K562 (cell line): ENCODE results near the gene C1orf56. TPM values are rescaled to one million over a fixed set of nuclear protein-coding genes. Genes with fewer than 3 reads are reported as not detected.

ENCODE experiments used
- ATAC-seq: fragments of 200-7000 bp; cut with Tn5 transposase; 3 replicates; pipeline ENCODE4 v1.9.1; 2020; ENCODE audit warnings: moderate library complexity
- BruUV-seq: library from RNA; stranded (reverse); fragments of 400-500 nt; replicated peaks from 2 replicates; lab custom pipeline; 2021; lab: Mats Ljungman, UMichigan
- CTCF ChIA-PET: fragments of 300-600 bp; formaldehyde crosslinking; extraction: SDS; loops from one replicate; lab custom pipeline; 2021; ENCODE audit warnings: low intra/inter-chr PET ratio; lab: Yijun Ruan, JAX
- POLR2A ChIA-PET: fragments of 300-600, 350-650 bp; sonication (Branson Sonifier 250); formaldehyde crosslinking; extraction: SDS; loops from one replicate; lab custom pipeline; 2021; ENCODE audit warnings: antibody characterized with exemption, inconsistent platforms; lab: Yijun Ruan, JAX
- DNase-seq, 4 experiments: peaks; one replicate each; pipeline versions ENCODE4 v3.0.0 to v3.0.0-alpha.2; 2011 to 2018; ENCODE audit warnings: low spot score in 3 of 4, mixed read lengths in 3 of 4; ENCODE audit errors: extremely low read depth in 1 of 4
- FAIRE-seq: peaks from 2 replicates; lab custom pipeline; 2011; peaks lifted over from hg19 to GRCh38; lab: Jason Lieb, UNC
- H2AFZ ChIP-seq: 2 replicates; pipeline ENCODE4 v1.6.0; 2011; ENCODE audit warnings: low read depth, low read length, control low read depth, inconsistent platforms
- H3K27ac ChIP-seq: fragments of 200-600 bp; 3 replicates; pipeline ENCODE4 v1.8.0; 2011; ENCODE audit warnings: low read depth, mild to moderate bottlenecking, control low read depth, inconsistent platforms, low read length, moderate library complexity, mixed read lengths; ENCODE audit errors: extremely low read depth
- H3K27me3 ChIP-seq, 2 experiments: fragments of 300-600 bp in 1 of 2; 2 replicates in 1 of 2; 3 replicates in 1 of 2; pipeline versions ENCODE4 v1.6.0 to v1.8.0; 2011; ENCODE audit warnings: inconsistent platforms in 2 of 2, low read length in 2 of 2, mild to moderate bottlenecking in 1 of 2, mixed read lengths in 1 of 2, moderate library complexity in 1 of 2; ENCODE audit not compliant: control insufficient read depth in 2 of 2, insufficient read depth in 2 of 2
- H3K36me3 ChIP-seq: fragments of 300-600 bp; 3 replicates; pipeline ENCODE4 v1.8.0; 2011; ENCODE audit warnings: mild to moderate bottlenecking, low read length, inconsistent platforms; ENCODE audit not compliant: control insufficient read depth, insufficient read depth
- H3K4me1 ChIP-seq, 2 experiments: fragments of 200-600 bp in 1 of 2; replicated peaks in 1 of 2; 2 replicates in 1 of 2; 3 replicates in 1 of 2; pipeline versions ENCODE4 v1.5.1 to v1.8.0; 2011; ENCODE audit warnings: inconsistent platforms in 2 of 2, low read length in 2 of 2, mild to moderate bottlenecking in 1 of 2, mixed read lengths in 1 of 2, moderate library complexity in 1 of 2; ENCODE audit not compliant: control insufficient read depth in 2 of 2, insufficient read depth in 2 of 2
- H3K4me2 ChIP-seq: 2 replicates; pipeline ENCODE4 v1.6.1; 2011; ENCODE audit warnings: low read length, control low read depth, inconsistent platforms, mixed read lengths; ENCODE audit not compliant: insufficient read depth
- H3K4me3 ChIP-seq: fragments of 200-600 bp; sonication (generic), shearing (Covaris generic); 2 replicates; pipeline ENCODE4 v1.5.1; 2016; ENCODE audit warnings: control low read depth, inconsistent platforms
- H3K79me2 ChIP-seq: fragments of 200-600 bp; 3 replicates; pipeline ENCODE4 v1.8.0; 2011; ENCODE audit warnings: low read length, inconsistent platforms; ENCODE audit not compliant: control insufficient read depth, insufficient read depth
- H3K9ac ChIP-seq, 2 experiments: 2 replicates each; pipeline versions ENCODE4 v1.6.0 to v1.6.1; 2011; ENCODE audit warnings: low read depth in 2 of 2, low read length in 2 of 2, control low read depth in 1 of 2, inconsistent platforms in 1 of 2, mild to moderate bottlenecking in 1 of 2, mixed read lengths in 1 of 2; ENCODE audit not compliant: insufficient read depth in 1 of 2
- H3K9me1 ChIP-seq: one replicate; pipeline ENCODE4 v1.6.0; 2011; ENCODE audit warnings: inconsistent platforms, mild to moderate bottlenecking, low read length, moderate library complexity; ENCODE audit not compliant: control insufficient read depth, insufficient read depth
- H3K9me3 ChIP-seq: replicated peaks from 2 replicates; pipeline ENCODE4 v1.5.1; 2011; ENCODE audit warnings: low read depth, low read length, inconsistent platforms; ENCODE audit not compliant: control insufficient read depth, insufficient read depth
- H4K20me1 ChIP-seq: replicated peaks from 2 replicates; pipeline ENCODE4 v1.6.1; 2011; ENCODE audit warnings: low read length, inconsistent platforms, mixed read lengths; ENCODE audit not compliant: control insufficient read depth, insufficient read depth
- BACH1 ChIP-seq: fragments of 200-800 bp; sonication (Bioruptor generic); IDR thresholded peaks from 2 replicates; pipeline ENCODE4 v1.6.1; 2016; ENCODE audit warnings: missing genetic modification characterization, missing compliant biosample characterization
- BRD9 ChIP-seq: fragments of 450-650 bp; IDR thresholded peaks from 2 replicates; pipeline ENCODE4 v1.6.1; 2018; ENCODE audit warnings: low read depth; ENCODE audit not compliant: partially characterized antibody
- CEBPG ChIP-seq, 3 experiments: fragments of 200-800 bp in 1 of 3; sonication (Bioruptor generic) in 1 of 3; sonication (generic) in 1 of 3; formaldehyde crosslinking in 1 of 3; IDR thresholded peaks in 2 of 3; conservative IDR thresholded peaks in 1 of 3; 2 replicates each; pipeline versions ENCODE4 v1.6.1 to v1.8.0; 2016 to 2022; ENCODE audit warnings: missing compliant biosample characterization in 2 of 3, missing genetic modification characterization in 2 of 3, mild to moderate bottlenecking in 1 of 3, missing genetic modification reagents in 1 of 3
- CHD4 ChIP-seq: fragments of 200-600 bp; sonication (generic); IDR thresholded peaks from 3 replicates; pipeline ENCODE4 v1.6.1; 2012; ENCODE audit warnings: low read depth, mild to moderate bottlenecking, mixed read lengths, low read length, inconsistent platforms; ENCODE audit not compliant: insufficient read depth, insufficient replicate concordance, poor library complexity, severe bottlenecking
- EGR1 ChIP-seq: fragments of 450-650 bp; conservative IDR thresholded peaks from 2 replicates; pipeline ENCODE4 v1.6.1; 2017; ENCODE audit warnings: mild to moderate bottlenecking
- ETV5 ChIP-seq: sonication (generic); formaldehyde crosslinking; IDR thresholded peaks from 2 replicates; pipeline ENCODE4 v1.4.0; 2020; ENCODE audit warnings: low read depth, mild to moderate bottlenecking, missing genetic modification reagents
- FOSL1 ChIP-seq: fragments of 200-800 bp; sonication (Bioruptor generic); conservative IDR thresholded peaks from 2 replicates; pipeline ENCODE4 v1.6.1; 2016; ENCODE audit warnings: missing genetic modification characterization, missing compliant biosample characterization
- GTF2A2 ChIP-seq: IDR thresholded peaks from 2 replicates; pipeline ENCODE4 v1.6.1; 2016; ENCODE audit warnings: mild to moderate bottlenecking, missing genetic modification characterization, missing compliant biosample characterization
- HDAC2 ChIP-seq: fragments of 450-650 bp; IDR thresholded peaks from 2 replicates; pipeline ENCODE4 v1.6.1; 2016; ENCODE audit warnings: mild to moderate bottlenecking
- JUND ChIP-seq, 2 experiments: IDR thresholded peaks; 2 replicates in 1 of 2; 3 replicates in 1 of 2; pipeline ENCODE4 v1.6.1; 2011; ENCODE audit warnings: borderline replicate concordance in 2 of 2, low read depth in 2 of 2, low read length in 2 of 2, improper control_type of control experiment in 1 of 2, missing biosample characterization in 1 of 2, missing genetic modification characterization in 1 of 2, missing genetic modification reagents in 1 of 2
- PHB2 ChIP-seq: fragments of 450-650 bp; IDR thresholded peaks from 2 replicates; pipeline ENCODE4 v1.6.1; 2017; ENCODE audit warnings: low read depth
- SMAD2 ChIP-seq: fragments of 150-350 bp; IDR thresholded peaks from 2 replicates; pipeline ENCODE4 v1.6.1; 2014; ENCODE audit warnings: low read depth, mild to moderate bottlenecking, low read length
- SMC3 ChIP-seq: conservative IDR thresholded peaks from 2 replicates; pipeline ENCODE4 v1.6.1; 2011; ENCODE audit warnings: low read depth, low read length, improper control_type of control experiment; ENCODE audit not compliant: insufficient read depth
- YY1 ChIP-seq, 3 experiments: IDR thresholded peaks; 2 replicates each; pipeline ENCODE4 v1.6.1; 2011; ENCODE audit warnings: low read length in 2 of 3, mild to moderate bottlenecking in 2 of 3, moderate library complexity in 2 of 3, borderline replicate concordance in 1 of 3, control low read depth in 1 of 3, low read depth in 1 of 3; ENCODE audit not compliant: insufficient read depth in 3 of 3, insufficient replicate concordance in 2 of 3, control insufficient read depth in 1 of 3, insufficient read length in 1 of 3; ENCODE audit errors: extremely low read depth in 1 of 3
- ZBTB7A ChIP-seq: IDR thresholded peaks from 2 replicates; pipeline ENCODE4 v1.6.1; 2011; ENCODE audit warnings: low read depth, mild to moderate bottlenecking, low read length, moderate library complexity, borderline replicate concordance; ENCODE audit not compliant: control insufficient read depth
- WGBS: fragments of 100-300 bp; shearing (Covaris generic); methylation state at CpG from one replicate; pipeline ENCODE4 v1.1.6; 2016; ENCODE audit warnings: low coverage, mixed read lengths; ENCODE audit not compliant: insufficient coverage; ENCODE audit errors: missing lambda C conversion rate; 5-methylcytosine and 5-hydroxymethylcytosine counted together
- in situ Hi-C: fragments of 300-500 bp; cut with MboI; formaldehyde crosslinking; loops from 4 replicates; pipeline ENCODE4 v1.15.0; 2018; ENCODE audit warnings: inconsistent platforms, mixed read lengths
- intact Hi-C: fragments of 100-400 bp; cut with micrococcal nuclease; formaldehyde crosslinking; loops from 2 replicates; pipeline ENCODE4 v1.14.2; 2022
- polyA plus RNA-seq, 8 experiments: library from polyadenylated mRNA; depleted of rRNA in 4 of 8; stranded (reverse) in 5 of 8; unstranded in 3 of 8; fragments of >200 nt; fragmentation: Nextera tagmentation in 2 of 8; fragmentation: Illumina TruSeq in 1 of 8; extraction: Ambion mirVana in 2 of 8; extraction: Trizol in 1 of 8; gene quantifications; 2 replicates each; pipeline versions ENCODE4 v1.2.1 to v1.2.3, GENCODE V29; 2011 to 2014; ENCODE audit warnings: inconsistent platforms in 1 of 8, missing spikeins in 1 of 8
- total RNA-seq, 7 experiments: library from RNA; depleted of rRNA in 6 of 7; stranded (reverse); fragments of >200 nt in 6 of 7; fragmentation: Illumina TruSeq in 2 of 7; extraction: Trizol in 2 of 7; gene quantifications; 2 replicates each; pipeline versions ENCODE4 v1.2.1 to v1.2.3, GENCODE V29; 2011 to 2021; ENCODE audit warnings: low replicate concordance in 1 of 7
- TF ChIP-seq, protein P1 (sequence below): sonication (generic); formaldehyde crosslinking; IDR thresholded peaks from 2 replicates; pipeline ENCODE4 v1.8.1; 2023; ENCODE audit warnings: mild to moderate bottlenecking, missing genetic modification reagents
- TF ChIP-seq, protein P2 (sequence below): fragments of 250-450 bp; sonication (Bioruptor Pico); IDR thresholded peaks from 2 replicates; pipeline ENCODE4 v1.8.0; 2021; ENCODE audit warnings: mild to moderate bottlenecking, moderate library complexity

Gene C1orf56
- total and polyA plus RNA-seq, 9 of the 15 experiments (the other 6 are each of a cell fraction or from before 2014, with no cell fraction given) = 0.18 to 15.7 (median 1.1) TPM

- peaks cover 39% of the 10 kb centered on the region for H3K36me3 ChIP-seq
- peaks cover 18% of the 10 kb centered on the region for H3K79me2 ChIP-seq
- peak overlapping the region; percentile 64 for H3K4me2 ChIP-seq
- intact Hi-C loops (no loop called here), in situ Hi-C loops (no loop called here)
- ChIA-PET CTCF (interaction anchor here (0.6 kb wide), 1 partner anchor 164 kb away, joined by 4 read pairs; no protein-coding TSS in a partner anchor), POLR2A (interaction anchor here (0.6 to 2.9 kb wide), 5 partner anchors 9 to 778 kb away, joined by 3 to 36 read pairs (median 7); partner anchors contain the start of genes BNIPL and MINDY1)
- BruUV-seq = no TSS peak
- H3K9me3 ChIP-seq = no peaks in the 10 kb centered on the region
- no peak overlapping the region for H3K27ac ChIP-seq
- no peaks in the 10 kb centered on the region for H3K27me3 ChIP-seq
- FAIRE-seq = no peak
- no peak overlapping the region for H2AFZ ChIP-seq
- no peaks in the 10 kb centered on the region for H4K20me1 ChIP-seq
- H3K4me3 ChIP-seq = peak overlapping the region; percentile 39
- 57% methylated on average over 3 of the region's 3 CpGs for WGBS
- H3K4me1 ChIP-seq = peaks cover 18 to 22% of the 10 kb centered on the region in 2 experiments; a peak in 4 of 5 replicates
- H3K9me1 ChIP-seq = no peaks in the 10 kb centered on the region
- ATAC-seq = no peak
- peak in 1 of 4 experiments; percentile 43 for DNase-seq
- H3K9ac ChIP-seq = peak overlapping the region; percentile 54 to 90; a peak in 2 of 4 replicates
- no peak for TF ChIP-seq CHD4
- TF ChIP-seq YY1 (IDR thresholded peaks at IDR 0.05; ENCODE audit: borderline replicate concordance in 1 of 3, control insufficient read depth in 1 of 3, extremely low read depth in 1 of 3, insufficient read depth in 3 of 3, insufficient read length in 1 of 3, insufficient replicate concordance in 2 of 3, low read depth in 1 of 3, low read length in 2 of 3) = no peak
- TF ChIP-seq SMAD2 = no peak
- TF ChIP-seq ETV5 = 0 out of 2 replicates have a peak, but pooled peaks have one; percentile 46
- TF ChIP-seq EGR1 = no peak
- peak; percentile 50; the same call in 1 of the 2 replicates for TF ChIP-seq ZBTB7A
- TF ChIP-seq BRD9 = no peak
- TF ChIP-seq HDAC2 = no peak
- no peak for TF ChIP-seq JUND (IDR thresholded peaks at IDR 0.05; ENCODE audit: borderline replicate concordance, low read depth, low read length)
- no peak for TF ChIP-seq JUND (tag; IDR thresholded peaks at IDR 0.05; ENCODE audit: borderline replicate concordance, low read depth, low read length)
- no peak for TF ChIP-seq CEBPG (CRISPR knock-in tag; IDR thresholded peaks at IDR 0.05)
- 0 out of 4 replicates have a peak, but pooled peaks of 1 of the 2 experiments have one; percentile 29 for TF ChIP-seq CEBPG (tag; conservative IDR thresholded peaks at IDR 0.05 in 1 of 2, IDR thresholded peaks at IDR 0.05 in 1 of 2)
- no peak for TF ChIP-seq FOSL1
- no peak for TF ChIP-seq PHB2
- TF ChIP-seq GTF2A2 = no peak
- TF ChIP-seq SMC3 = 0 out of 2 replicates have a peak, but pooled peaks have one; percentile 5
- TF ChIP-seq, protein P1, sequence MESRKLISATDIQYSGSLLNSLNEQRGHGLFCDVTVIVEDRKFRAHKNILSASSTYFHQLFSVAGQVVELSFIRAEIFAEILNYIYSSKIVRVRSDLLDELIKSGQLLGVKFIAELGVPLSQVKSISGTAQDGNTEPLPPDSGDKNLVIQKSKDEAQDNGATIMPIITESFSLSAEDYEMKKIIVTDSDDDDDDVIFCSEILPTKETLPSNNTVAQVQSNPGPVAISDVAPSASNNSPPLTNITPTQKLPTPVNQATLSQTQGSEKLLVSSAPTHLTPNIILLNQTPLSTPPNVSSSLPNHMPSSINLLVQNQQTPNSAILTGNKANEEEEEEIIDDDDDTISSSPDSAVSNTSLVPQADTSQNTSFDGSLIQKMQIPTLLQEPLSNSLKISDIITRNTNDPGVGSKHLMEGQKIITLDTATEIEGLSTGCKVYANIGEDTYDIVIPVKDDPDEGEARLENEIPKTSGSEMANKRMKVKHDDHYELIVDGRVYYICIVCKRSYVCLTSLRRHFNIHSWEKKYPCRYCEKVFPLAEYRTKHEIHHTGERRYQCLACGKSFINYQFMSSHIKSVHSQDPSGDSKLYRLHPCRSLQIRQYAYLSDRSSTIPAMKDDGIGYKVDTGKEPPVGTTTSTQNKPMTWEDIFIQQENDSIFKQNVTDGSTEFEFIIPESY (CRISPR knock-in tag) = peak; percentile 40; the same call in 1 of the 2 replicates
- TF ChIP-seq, protein P2, sequence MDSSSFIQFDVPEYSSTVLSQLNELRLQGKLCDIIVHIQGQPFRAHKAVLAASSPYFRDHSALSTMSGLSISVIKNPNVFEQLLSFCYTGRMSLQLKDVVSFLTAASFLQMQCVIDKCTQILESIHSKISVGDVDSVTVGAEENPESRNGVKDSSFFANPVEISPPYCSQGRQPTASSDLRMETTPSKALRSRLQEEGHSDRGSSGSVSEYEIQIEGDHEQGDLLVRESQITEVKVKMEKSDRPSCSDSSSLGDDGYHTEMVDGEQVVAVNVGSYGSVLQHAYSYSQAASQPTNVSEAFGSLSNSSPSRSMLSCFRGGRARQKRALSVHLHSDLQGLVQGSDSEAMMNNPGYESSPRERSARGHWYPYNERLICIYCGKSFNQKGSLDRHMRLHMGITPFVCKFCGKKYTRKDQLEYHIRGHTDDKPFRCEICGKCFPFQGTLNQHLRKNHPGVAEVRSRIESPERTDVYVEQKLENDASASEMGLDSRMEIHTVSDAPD (CRISPR knock-in tag) = no peak
- no peak for TF ChIP-seq BACH1 (tag)
These were observed 1.1 kb downstream of the C1orf56 start for GRCh38 chr1:151048645-151049032.
